ENCODE measurements around the gene IL3RA.
"Not testable (repeated sequence)": the region's sequence is repeated elsewhere in the genome, so short reads cannot be mapped to it uniquely, and the experiment has no call there.

The IL3RA gene

GRCh38 chrX:1316527-1316926, 20.1 kb upstream of the IL3RA start:
- Mint-ChIP-seq H3K9me3 (no peaks in the 10 kb centered on the region), H3K4me3 (no peak overlapping the region), H3K4me1 (ENCODE audit: low read depth) (peaks cover 13% of the 10 kb centered on the region), H3K36me3 (ENCODE audit: low read depth) (no peaks in the 10 kb centered on the region), H3K27ac (no peak overlapping the region), H3K27me3 (peaks cover 7% of the 10 kb centered on the region)

- no peaks in the 10 kb centered on the region for H3K36me3 Mint-ChIP-seq (ENCODE audit: low read depth)
- H3K4me1 Mint-ChIP-seq (ENCODE audit: low read depth), result peaks cover 17% of the 10 kb centered on the region
- no peak overlapping the region for H3K27ac Mint-ChIP-seq
- H3K4me3 Mint-ChIP-seq, result no peak overlapping the region
- H3K27me3 Mint-ChIP-seq, result peaks cover 5% of the 10 kb centered on the region
- no peaks in the 10 kb centered on the region for H3K9me3 Mint-ChIP-seq
Measured at GRCh38 chrX:1321674-1322073, 14.9 kb upstream of the IL3RA start.

GRCh38 chrX:1322393-1322792, 14.2 kb upstream of the IL3RA start:
- H3K9me3 Mint-ChIP-seq, result no peaks in the 10 kb centered on the region
- H3K27me3 Mint-ChIP-seq, result peaks cover 5% of the 10 kb centered on the region
- H3K27ac Mint-ChIP-seq, result peak overlapping the region; percentile 16
- peak overlapping the region; percentile 47 for H3K4me3 Mint-ChIP-seq
- peaks cover 16% of the 10 kb centered on the region for H3K4me1 Mint-ChIP-seq (ENCODE audit: low read depth)
- H3K36me3 Mint-ChIP-seq (ENCODE audit: low read depth), result no peaks in the 10 kb centered on the region

GRCh38 chrX:1323315-1323714, 13.3 kb upstream of the IL3RA start:
- Mint-ChIP-seq H3K36me3 (ENCODE audit: low read depth) (no peaks in the 10 kb centered on the region), H3K27me3 (peaks cover 5% of the 10 kb centered on the region), H3K9me3 (no peaks in the 10 kb centered on the region), H3K4me1 (ENCODE audit: low read depth) (peaks cover 16% of the 10 kb centered on the region), H3K27ac (no peak overlapping the region), H3K4me3 (peak overlapping the region; percentile 26)

- Mint-ChIP-seq H3K4me3 (no peak overlapping the region), H3K27me3 (peaks cover 5% of the 10 kb centered on the region), H3K36me3 (ENCODE audit: low read depth) (no peaks in the 10 kb centered on the region)
Measured at GRCh38 chrX:1325515-1326116, 11.0 kb upstream of the IL3RA start.

GRCh38 chrX:1327651-1328304, 8.8 kb upstream of the IL3RA start:
- H3K4me3 Mint-ChIP-seq, result no peak overlapping the region

More at GRCh38 chrX:1325515-1326116, 11.0 kb upstream of the IL3RA start:
- peaks cover 12% of the 10 kb centered on the region for H3K4me1 Mint-ChIP-seq (ENCODE audit: low read depth)
- H3K9me3 Mint-ChIP-seq, result no peaks in the 10 kb centered on the region
- no peak overlapping the region for H3K27ac Mint-ChIP-seq

GRCh38 chrX:1330605-1331004, 6.0 kb upstream of the IL3RA start:
- Mint-ChIP-seq H3K4me3 (no peak overlapping the region), H3K9me3 (no peaks in the 10 kb centered on the region), H3K27me3 (no peaks in the 10 kb centered on the region), H3K4me1 (ENCODE audit: low read depth) (no peaks in the 10 kb centered on the region), H3K27ac (no peak overlapping the region), H3K36me3 (ENCODE audit: low read depth) (no peaks in the 10 kb centered on the region)

More at GRCh38 chrX:1327651-1328304, 8.8 kb upstream of the IL3RA start:
- peaks cover 5% of the 10 kb centered on the region for H3K4me1 Mint-ChIP-seq (ENCODE audit: low read depth)
- H3K9me3 Mint-ChIP-seq, result no peaks in the 10 kb centered on the region
- no peaks in the 10 kb centered on the region for H3K27me3 Mint-ChIP-seq
- no peak overlapping the region for H3K27ac Mint-ChIP-seq
- no peaks in the 10 kb centered on the region for H3K36me3 Mint-ChIP-seq (ENCODE audit: low read depth)

GRCh38 chrX:1332433-1332832, 4.2 kb upstream of the IL3RA start:
- H3K4me1 Mint-ChIP-seq (ENCODE audit: low read depth); H3K27ac Mint-ChIP-seq; H3K4me3 Mint-ChIP-seq; H3K36me3 Mint-ChIP-seq (ENCODE audit: low read depth); H3K9me3 Mint-ChIP-seq: not testable (repeated sequence)
- peaks cover 13% of the 10 kb centered on the region for H3K27me3 Mint-ChIP-seq

- Mint-ChIP-seq H3K27me3 (peaks cover 14% of the 10 kb centered on the region), H3K36me3 (ENCODE audit: low read depth) (peaks cover 5% of the 10 kb centered on the region), H3K4me3 (no peak overlapping the region), H3K4me1 (ENCODE audit: low read depth) (peaks cover 7% of the 10 kb centered on the region), H3K9me3 (peaks cover 4% of the 10 kb centered on the region), H3K27ac (no peak overlapping the region)
Measured at GRCh38 chrX:1334854-1335253, 1.7 kb upstream of the IL3RA start.

- H3K27me3 Mint-ChIP-seq, result peaks cover 14% of the 10 kb centered on the region
- peak overlapping the region; percentile 45 for H3K27ac Mint-ChIP-seq
- H3K4me1 Mint-ChIP-seq (ENCODE audit: low read depth), result peaks cover 7% of the 10 kb centered on the region
- H3K4me3 Mint-ChIP-seq, result peak overlapping the region; percentile 86
- peaks cover 12% of the 10 kb centered on the region for H3K36me3 Mint-ChIP-seq (ENCODE audit: low read depth)
- peaks cover 4% of the 10 kb centered on the region for H3K9me3 Mint-ChIP-seq
Measured at GRCh38 chrX:1336948-1337779, 579 bp downstream of the IL3RA start.

- H3K36me3 Mint-ChIP-seq (ENCODE audit: low read depth), result peaks cover 12% of the 10 kb centered on the region
- H3K27ac Mint-ChIP-seq, result no peak overlapping the region
- peaks cover 6% of the 10 kb centered on the region for H3K4me1 Mint-ChIP-seq (ENCODE audit: low read depth)
- H3K27me3 Mint-ChIP-seq, result peaks cover 8% of the 10 kb centered on the region
- no peak overlapping the region for H3K4me3 Mint-ChIP-seq
- H3K9me3 Mint-ChIP-seq, result peaks cover 4% of the 10 kb centered on the region
Measured at GRCh38 chrX:1341545-1342184, 5.1 kb downstream of the IL3RA start.

GRCh38 chrX:1349606-1350005, 13.0 kb downstream of the IL3RA start:
- not testable (repeated sequence) for H3K27me3 Mint-ChIP-seq

GRCh38 chrX:1351981-1352714, 15.6 kb downstream of the IL3RA start:
- no peak overlapping the region for H3K27ac Mint-ChIP-seq
- no peaks in the 10 kb centered on the region for H3K36me3 Mint-ChIP-seq (ENCODE audit: low read depth)
- no peaks in the 10 kb centered on the region for H3K27me3 Mint-ChIP-seq
- no peaks in the 10 kb centered on the region for H3K9me3 Mint-ChIP-seq
- H3K4me3 Mint-ChIP-seq, result no peak overlapping the region
- H3K4me1 Mint-ChIP-seq (ENCODE audit: low read depth), result no peaks in the 10 kb centered on the region

More at GRCh38 chrX:1349606-1350005, 13.0 kb downstream of the IL3RA start:
- H3K9me3 Mint-ChIP-seq; H3K36me3 Mint-ChIP-seq (ENCODE audit: low read depth); H3K4me3 Mint-ChIP-seq; H3K27ac Mint-ChIP-seq; H3K4me1 Mint-ChIP-seq (ENCODE audit: low read depth): not testable (repeated sequence)

Data from stimulated activated naive CD8-positive, alpha-beta T cell treated with anti-CD3 and anti-CD28 coated beads, Interleukin-15, Interleukin-2, amounts not matched to agents 100 ng/mL and 50 ng/mL, for 24 hours (primary cell).